Amniotic stem cell (primary cell): ENCODE data around the gene DUOXA1.
A peak's percentile ranks its signal among the peaks of the same experiment; 100 is the strongest.

Experiments used
- DNase-seq: peaks from one replicate; lab custom pipeline; 2025; lab: John Stamatoyannopoulos, UW

The DUOXA1 gene, protein sequence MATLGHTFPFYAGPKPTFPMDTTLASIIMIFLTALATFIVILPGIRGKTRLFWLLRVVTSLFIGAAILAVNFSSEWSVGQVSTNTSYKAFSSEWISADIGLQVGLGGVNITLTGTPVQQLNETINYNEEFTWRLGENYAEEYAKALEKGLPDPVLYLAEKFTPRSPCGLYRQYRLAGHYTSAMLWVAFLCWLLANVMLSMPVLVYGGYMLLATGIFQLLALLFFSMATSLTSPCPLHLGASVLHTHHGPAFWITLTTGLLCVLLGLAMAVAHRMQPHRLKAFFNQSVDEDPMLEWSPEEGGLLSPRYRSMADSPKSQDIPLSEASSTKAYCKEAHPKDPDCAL

GRCh38 chr15:45129651-45130129, at the start of gene DUOXA1, which contains the start of gene DUOX1:
Gene DUOXA1, minus strand, starts transcription at chr15:45129879. Its CDS starts 6,865 bp downstream, at chr15:45123014.
Gene DUOX1, plus strand, starts transcription at chr15:45129994. Its CDS starts 1,973 bp downstream, at chr15:45131967.
- DNase-seq = no peak

DNA sequence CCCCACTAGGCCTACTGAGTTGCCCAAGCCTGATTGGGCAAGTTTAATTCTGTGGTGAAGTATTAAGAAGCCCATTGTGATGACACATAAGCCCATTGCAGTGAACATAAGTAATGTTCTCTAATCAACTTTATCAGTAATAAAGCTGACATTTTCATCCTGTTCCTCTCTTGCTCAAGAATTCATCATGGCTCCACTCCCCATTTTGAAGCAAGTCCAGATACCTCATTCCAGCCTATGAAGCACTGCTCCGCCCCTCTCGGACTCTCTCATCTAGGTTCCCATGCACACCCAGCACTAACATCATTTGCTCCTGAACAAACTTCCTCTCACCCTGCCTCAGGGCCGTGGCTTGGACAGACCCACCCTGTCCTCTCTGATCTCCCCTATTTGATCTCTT, 47.6 kb upstream of the DUOXA1 start:
- DNase-seq = no peak

GRCh38 chr15:45174577-45174976, 44.9 kb upstream of the DUOXA1 start:
- no peak for DNase-seq

DNA sequence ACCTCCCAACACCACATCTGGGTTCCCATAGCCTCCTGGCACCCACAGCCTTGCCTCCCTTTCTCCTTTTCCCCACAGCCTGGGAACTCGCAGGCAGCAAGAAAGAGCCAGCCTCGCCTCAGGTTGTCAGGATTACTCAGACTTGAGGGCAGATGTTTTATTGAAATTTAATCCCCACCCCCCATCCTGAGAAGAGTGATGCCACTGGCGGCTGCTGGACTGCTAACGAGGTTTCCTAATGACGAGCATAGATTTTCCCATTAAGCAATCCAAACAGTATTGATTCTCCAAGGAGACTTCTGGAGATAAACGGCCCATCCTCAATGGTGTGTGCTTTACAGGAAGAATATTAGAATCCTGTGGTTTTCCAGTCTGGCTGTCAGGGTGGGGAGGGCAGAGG, 44.4 kb upstream of the DUOXA1 start:
- DNase-seq = no peak

GRCh38 chr15:45171912-45172311, 42.2 kb upstream of the DUOXA1 start:
- no peak for DNase-seq

DNA sequence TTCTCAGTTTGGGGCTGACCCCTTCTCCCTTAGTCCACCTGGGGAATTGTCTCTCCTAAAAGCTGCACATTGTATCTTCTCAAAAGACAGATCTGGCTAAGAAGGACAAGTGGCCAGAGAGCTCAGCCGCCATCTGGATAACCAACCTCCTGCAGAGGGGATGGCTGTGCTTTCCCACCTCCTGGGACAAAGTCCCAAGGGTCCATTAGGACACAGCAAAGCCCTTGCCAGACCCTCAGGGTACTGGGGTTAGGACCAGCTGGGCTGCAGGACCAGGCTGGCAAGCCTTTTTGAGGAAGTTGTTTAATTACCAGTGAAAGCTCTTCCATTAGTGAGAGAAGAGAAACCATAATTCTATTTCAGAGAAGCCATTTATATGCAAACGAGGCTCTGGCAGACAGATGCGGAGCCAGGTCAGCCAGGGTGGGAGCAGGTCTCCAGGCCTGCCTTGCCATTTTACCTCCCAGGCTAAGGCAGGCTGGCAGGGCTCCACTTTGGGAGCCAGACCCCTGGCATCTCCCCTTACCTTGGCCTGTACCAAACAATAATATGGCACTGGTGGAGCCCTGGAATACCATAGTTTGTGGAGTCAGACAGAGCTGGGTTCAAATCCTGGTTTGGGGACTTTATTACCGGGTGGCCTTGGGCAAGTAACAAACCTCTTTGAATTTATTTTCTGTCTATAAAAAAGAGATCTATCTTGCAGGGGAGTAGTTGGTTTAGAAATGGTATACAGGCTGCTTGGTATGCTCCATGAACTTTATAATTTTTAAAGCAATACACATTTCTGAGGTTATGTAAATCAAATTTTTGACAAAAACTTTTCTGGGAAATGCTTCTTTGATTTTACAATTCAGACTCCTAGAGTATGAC, 40.2 kb upstream of the DUOXA1 start:
- DNase-seq = no peak

GRCh38 chr15:45168751-45169551, 39.3 kb upstream of the DUOXA1 start:
- DNase-seq = no peak

DNA sequence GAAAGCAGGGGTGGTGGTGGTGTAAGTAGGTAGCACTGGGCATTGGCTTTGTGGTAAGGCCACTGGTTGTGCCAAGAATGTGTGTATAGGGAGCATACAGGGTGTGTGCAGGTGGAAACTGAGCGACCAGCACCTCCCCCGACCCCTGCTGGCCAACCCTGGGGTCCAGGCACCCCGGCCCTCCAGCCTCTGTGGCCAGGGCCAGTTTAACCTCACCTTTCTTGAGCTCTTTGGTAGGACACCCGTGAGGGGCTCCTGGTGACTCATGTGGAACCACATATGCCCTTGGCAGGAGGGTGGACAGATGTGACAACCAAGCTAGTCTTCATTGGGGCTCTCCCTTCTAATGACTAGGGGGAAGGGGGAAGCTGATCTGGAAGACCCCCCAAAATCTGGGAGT, 38.6 kb upstream of the DUOXA1 start:
- DNase-seq = no peak

GRCh38 chr15:45167631-45168205, 38.0 kb upstream of the DUOXA1 start:
- no peak for DNase-seq

DNA sequence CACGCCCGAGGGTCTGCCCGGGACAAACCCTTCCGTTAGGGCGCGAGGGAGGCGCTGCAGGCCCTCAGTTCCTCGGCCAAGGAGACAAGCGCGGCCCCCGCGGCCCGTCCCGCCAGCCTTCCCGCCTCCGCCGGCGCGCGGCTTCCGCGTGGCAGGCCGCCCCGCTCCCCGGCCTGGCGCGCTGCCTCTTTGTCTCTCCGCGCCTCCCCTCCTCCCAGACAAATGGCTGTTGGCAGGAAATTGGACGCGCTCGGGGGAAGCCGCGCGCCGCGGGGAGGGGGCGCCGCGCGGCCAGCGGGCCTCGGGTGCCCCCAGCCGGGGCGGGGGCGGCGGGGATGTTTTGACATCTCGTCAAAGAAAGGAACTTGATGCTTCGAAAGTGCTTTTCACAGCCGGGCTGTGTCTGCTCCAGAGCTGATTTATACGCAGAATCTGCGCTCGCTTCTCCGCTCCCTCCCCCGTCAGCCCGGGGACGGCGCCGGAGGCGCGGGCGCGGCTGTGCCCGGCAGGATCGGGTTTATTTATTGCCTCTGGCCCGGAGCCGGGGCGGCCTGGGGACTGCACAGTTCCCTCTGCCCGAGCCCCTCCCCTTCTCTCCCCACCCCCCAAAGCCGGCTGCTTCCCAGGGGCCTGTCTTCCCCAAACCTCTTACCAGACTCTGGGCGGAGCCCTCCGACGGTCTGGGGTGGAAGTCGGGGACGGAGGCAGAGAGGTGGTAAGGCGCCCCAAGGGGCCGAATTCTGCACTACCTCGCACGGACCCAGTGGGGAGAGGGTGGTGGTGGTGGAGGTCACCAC, 37.4 kb upstream of the DUOXA1 start:
- peak; percentile 33 for DNase-seq

DNA sequence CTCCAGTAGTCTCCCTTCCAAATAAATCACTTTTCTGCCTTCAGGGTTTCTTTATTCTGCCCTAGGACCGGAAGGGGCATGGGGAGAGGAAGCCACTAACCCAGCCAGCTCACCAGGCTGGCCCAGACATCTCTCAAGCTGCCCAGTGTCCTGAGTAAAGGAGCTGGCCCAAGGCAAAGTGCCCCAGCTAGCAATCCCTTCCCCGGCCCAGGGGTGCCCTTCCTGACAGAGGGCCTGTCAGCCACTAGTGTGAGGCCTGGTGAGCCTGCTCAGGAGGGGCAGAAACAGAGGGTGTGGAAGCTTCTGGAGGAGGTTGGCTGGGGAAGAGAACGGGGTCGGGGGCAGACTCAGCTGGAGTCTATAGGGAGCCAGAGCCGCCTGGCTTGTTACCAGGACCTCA, 35.9 kb upstream of the DUOXA1 start:
- DNase-seq = no peak

GRCh38 chr15:45164914-45165313, 35.2 kb upstream of the DUOXA1 start:
- DNase-seq = no peak

DNA sequence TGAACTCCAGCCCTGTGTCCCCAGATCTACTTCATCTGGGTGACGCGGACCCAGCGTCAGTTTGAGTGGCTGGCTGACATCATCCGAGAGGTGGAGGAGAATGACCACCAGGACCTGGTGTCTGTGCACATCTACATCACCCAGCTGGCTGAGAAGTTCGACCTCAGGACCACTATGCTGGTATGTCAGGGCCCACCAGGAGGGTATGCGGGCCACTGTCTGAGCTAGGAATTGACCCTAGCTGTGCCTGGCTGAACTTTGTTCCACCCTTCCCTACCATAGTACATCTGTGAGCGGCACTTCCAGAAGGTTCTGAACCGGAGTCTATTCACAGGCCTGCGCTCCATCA, 33.8 kb upstream of the DUOXA1 start:
- no peak for DNase-seq

GRCh38 chr15:45162771-45163507, 33.3 kb upstream of the DUOXA1 start:
- DNase-seq = peak; percentile 48

GRCh38 chr15:45161666-45162065, 32.0 kb upstream of the DUOXA1 start:
- no peak for DNase-seq

GRCh38 chr15:45157974-45158373, 28.3 kb upstream of the DUOXA1 start:
- DNase-seq = peak; percentile 28

DNA sequence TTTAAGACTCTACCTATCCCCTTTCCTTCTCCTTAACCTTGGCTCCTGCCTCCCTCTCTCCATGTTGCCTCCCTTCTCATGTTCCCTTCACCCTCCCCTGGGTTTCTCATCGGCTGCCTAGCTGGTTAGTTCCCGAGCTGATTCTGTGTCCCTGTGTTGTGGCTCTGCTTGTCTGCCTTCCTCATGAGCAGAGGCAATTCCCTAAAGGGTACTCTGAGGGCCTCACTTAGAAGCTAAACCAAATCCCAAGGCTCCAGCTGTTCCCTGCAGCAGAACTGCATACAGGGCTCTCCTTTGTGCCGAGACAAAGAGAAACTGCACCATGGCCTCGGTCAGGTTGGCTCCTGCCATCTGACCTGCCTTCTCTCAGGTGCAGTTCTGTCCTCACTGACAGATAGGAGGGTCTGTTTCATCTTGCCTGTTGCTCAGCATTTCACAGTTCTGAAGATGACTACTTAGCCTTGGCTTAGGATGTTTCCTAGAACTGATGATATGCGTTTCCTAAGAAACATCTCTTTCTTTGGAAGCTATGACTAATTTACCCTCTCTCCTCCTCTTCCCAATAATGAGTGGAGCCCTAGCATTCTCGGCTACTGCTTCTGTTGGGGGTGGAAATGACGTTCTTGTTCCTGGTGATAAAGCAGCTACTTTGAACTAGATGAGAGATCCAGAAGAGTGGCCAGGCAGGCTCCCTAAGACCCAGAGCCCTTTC, 27.2 kb upstream of the DUOXA1 start:
- peak; percentile 16 for DNase-seq

- no peak for DNase-seq
These were observed 26.1 kb upstream of the DUOXA1 start for GRCh38 chr15:45155739-45156138.

DNA sequence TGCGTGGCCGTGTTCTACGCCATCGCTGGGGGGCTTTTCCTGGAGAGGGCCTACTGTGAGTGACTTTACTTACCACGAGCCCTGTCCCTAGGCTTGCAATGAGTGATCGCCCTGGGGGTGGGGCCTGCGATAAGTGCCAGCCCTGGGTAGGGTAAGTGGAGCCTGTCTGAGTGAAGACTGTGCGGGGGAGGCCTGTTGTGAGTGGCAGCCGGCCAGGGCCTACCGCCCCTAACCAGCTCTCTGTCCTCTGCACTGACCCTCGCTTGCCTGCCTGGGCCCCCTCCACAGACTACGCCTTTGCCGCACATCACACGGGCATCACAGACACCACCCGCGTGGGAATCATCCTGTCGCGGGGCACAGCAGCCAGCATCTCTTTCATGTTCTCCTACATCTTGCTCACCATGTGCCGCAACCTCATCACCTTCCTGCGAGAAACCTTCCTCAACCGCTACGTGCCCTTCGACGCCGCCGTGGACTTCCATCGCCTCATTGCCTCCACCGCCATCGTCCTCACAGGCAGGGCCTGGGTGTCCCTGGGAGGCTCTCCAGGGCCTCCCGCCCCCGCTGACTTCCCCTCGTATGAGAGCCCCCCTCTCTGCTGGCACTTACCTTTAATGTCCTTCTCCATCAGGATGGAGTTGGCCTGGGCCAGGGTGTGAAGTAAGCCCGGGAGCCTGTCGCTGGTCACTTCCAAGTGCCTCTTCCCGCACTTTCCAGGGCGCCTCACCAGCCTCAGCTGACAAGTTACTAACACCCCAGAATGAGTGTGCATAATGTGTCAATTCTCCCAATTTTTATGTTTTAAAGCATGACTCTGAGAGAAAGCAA, 22.5 kb upstream of the DUOXA1 start:
- no peak for DNase-seq
